ENCODE results near the gene CNTRL. TPM values are rescaled to one million over a fixed set of nuclear protein-coding genes. Genes with fewer than 3 reads are reported as not detected.

CNTRL gene
- total RNA-seq, 1 donor from 2014 or later = 27.6 TPM

DNA sequence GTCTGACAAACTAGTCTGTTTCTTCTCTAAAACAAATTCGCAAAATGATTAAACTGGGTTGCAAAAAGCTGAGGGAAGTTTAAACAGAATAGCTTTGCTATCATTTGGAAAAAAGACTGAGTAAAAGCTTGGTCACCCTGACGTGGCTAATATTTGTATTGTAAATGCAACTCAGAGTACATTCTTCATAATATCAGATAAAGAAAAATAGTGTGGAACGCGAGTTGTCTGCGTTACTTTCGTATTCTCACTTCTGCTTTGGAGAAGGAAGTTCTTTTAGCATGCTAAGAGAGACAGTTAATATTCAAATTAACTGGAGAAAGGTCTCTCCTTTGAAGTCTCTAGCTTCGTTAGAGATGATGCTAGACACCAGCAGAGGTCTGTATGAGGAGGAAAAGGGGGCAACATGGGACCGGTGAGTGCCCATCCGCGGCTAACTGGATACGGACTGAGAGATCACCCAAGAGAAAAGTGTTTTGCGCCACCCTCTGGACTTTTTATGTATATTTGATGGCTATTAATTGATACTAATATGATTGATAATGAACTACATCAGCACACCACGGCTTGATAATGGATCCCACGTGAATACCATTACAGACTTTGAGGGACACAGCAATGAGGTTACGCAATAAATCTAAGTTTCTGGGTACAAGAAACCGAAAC, 2.9 kb upstream of the CNTRL start:
- Mint-ChIP-seq H3K4me1 (peaks cover 36% of the 10 kb centered on the region), H3K27ac (ENCODE audit: unreplicated experiment) (no peak overlapping the region), H3K36me3 (ENCODE audit: low read depth) (peaks cover 21% of the 10 kb centered on the region), H3K4me3 (peak overlapping the region; percentile 64), H3K9me3 (peaks cover 8% of the 10 kb centered on the region), H3K27me3 (ENCODE audit: low read depth) (no peaks in the 10 kb centered on the region)
- no peak for TF ChIP-seq CTCF (conservative IDR thresholded peaks at IDR 0.05)
- no peak for DNase-seq (ENCODE audit: low read depth, low spot score)

GRCh38 chr9:121073038-121073437, 1.7 kb upstream of the CNTRL start:
- no peak for TF ChIP-seq CTCF (conservative IDR thresholded peaks at IDR 0.05)
- H3K4me3 Mint-ChIP-seq = peak overlapping the region; percentile 97
- no peak for DNase-seq (ENCODE audit: low read depth, low spot score)
- peaks cover 16% of the 10 kb centered on the region for H3K36me3 Mint-ChIP-seq (ENCODE audit: low read depth)
- no peaks in the 10 kb centered on the region for H3K27me3 Mint-ChIP-seq (ENCODE audit: low read depth)
- no peak overlapping the region for H3K27ac Mint-ChIP-seq (ENCODE audit: unreplicated experiment)
- H3K4me1 Mint-ChIP-seq = peaks cover 38% of the 10 kb centered on the region
- H3K9me3 Mint-ChIP-seq = peaks cover 8% of the 10 kb centered on the region

GRCh38 chr9:121075251-121076036, 689 bp downstream of the CNTRL start:
- Mint-ChIP-seq H3K27me3 (ENCODE audit: low read depth) (no peaks in the 10 kb centered on the region), H3K27ac (ENCODE audit: unreplicated experiment) (peak overlapping the region; percentile 97), H3K4me1 (peaks cover 38% of the 10 kb centered on the region), H3K4me3 (peak overlapping the region; percentile 97), H3K9me3 (peaks cover 4% of the 10 kb centered on the region), H3K36me3 (ENCODE audit: low read depth) (peaks cover 9% of the 10 kb centered on the region)
- no peak for TF ChIP-seq CTCF (conservative IDR thresholded peaks at IDR 0.05)
- DNase-seq (ENCODE audit: low read depth, low spot score) = no peak

- TF ChIP-seq CTCF (conservative IDR thresholded peaks at IDR 0.05) = no peak
- Mint-ChIP-seq H3K9me3 (no peaks in the 10 kb centered on the region), H3K36me3 (ENCODE audit: low read depth) (peaks cover 6% of the 10 kb centered on the region), H3K27ac (ENCODE audit: unreplicated experiment) (no peak overlapping the region), H3K4me1 (no peaks in the 10 kb centered on the region), H3K27me3 (ENCODE audit: low read depth) (no peaks in the 10 kb centered on the region), H3K4me3 (no peak overlapping the region)
- no peak for DNase-seq (ENCODE audit: low read depth, low spot score)
These were observed 7.3 kb downstream of the CNTRL start for GRCh38 chr9:121082075-121082474.

DNA sequence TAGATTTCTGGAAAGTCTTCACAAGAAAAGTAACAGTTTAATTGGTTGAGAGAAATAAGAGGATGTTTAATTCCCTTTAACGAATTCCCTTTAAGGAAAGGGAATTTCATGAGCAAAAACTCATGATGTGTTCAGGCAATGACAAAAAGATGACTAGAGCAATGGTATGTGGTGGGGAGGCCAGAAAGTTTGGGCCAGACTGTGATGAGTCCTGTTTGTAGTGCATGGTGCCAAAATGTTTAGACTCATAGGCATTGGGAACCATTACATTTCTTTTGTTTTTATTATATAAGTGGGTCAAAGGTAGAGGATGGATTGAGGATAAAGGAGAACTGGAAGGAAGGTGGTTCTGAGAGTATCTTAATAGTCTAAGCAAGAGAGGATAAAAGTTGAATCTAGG, 10.9 kb downstream of the CNTRL start:
- no peak overlapping the region for H3K27ac Mint-ChIP-seq (ENCODE audit: unreplicated experiment)
- no peak for TF ChIP-seq CTCF (conservative IDR thresholded peaks at IDR 0.05)
- no peak overlapping the region for H3K4me3 Mint-ChIP-seq
- H3K36me3 Mint-ChIP-seq (ENCODE audit: low read depth) = peaks cover 13% of the 10 kb centered on the region
- H3K4me1 Mint-ChIP-seq = no peaks in the 10 kb centered on the region
- H3K27me3 Mint-ChIP-seq (ENCODE audit: low read depth) = no peaks in the 10 kb centered on the region
- H3K9me3 Mint-ChIP-seq = no peaks in the 10 kb centered on the region
- no peak for DNase-seq (ENCODE audit: low read depth, low spot score)
